GM10266 (cell line): ENCODE results near the gene DHDDS.

Source experiments
- DNase-seq: peaks from one replicate; pipeline ENCODE4 v3.0.0; 2012; ENCODE audit errors: extremely low spot score
- CTCF ChIP-seq: IDR thresholded peaks from 2 replicates; pipeline ENCODE4 v1.5.1; 2012; ENCODE audit warnings: mild to moderate bottlenecking, low read depth; ENCODE audit not compliant: control insufficient read depth, insufficient read depth; ENCODE audit errors: missing control alignments

DHDDS gene

DNA sequence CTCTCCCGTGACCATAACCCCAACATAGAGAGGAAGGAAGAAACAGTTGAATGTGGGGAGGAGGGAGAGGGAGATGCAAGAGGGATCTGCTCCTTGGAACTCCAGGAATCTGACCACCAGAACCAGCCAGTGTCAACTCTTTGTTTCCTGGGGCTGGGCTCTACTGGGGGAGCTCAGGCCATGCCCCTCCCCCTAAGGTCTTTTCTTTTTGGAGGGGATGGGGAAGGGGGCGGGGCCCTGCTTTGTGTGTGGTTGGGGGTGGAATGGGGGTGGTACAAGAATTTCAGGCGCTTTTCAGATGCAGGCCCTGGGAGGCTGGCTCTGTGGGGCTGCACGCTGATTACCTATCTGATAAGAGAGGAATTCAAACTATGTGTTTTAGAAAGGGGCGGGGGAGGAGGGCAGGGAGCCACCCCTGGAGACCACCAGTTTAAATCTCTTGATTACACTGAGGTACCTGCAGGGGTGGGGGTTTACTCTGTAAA is 13.2 kb upstream of the DHDDS start:
- no peak for TF ChIP-seq CTCF

GRCh38 chr1:26419494-26419893 is 12.6 kb upstream of the DHDDS start:
- no peak for DNase-seq
- no peak for TF ChIP-seq CTCF

More for the DNA sequence above, 13.2 kb upstream of the DHDDS start:
- no peak for DNase-seq

DNA sequence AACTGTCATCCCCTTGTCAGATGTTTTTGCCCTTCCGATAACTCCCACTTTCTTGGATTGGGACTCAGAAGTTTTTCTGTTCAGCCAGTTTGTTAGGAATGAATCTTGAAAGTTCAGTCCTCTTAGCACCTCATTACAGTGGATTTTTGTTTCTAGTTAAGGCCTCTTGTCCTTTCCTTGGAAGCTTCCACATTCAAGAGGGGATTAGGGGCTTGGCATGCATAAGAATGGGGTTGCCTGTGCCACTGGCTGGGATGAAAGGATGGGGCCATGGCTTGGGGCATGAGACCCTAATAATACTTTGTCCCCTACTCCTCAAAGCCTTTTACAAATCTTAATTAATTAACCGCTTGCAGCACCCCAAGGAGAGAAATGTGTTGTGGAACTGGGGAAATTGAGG is 2.4 kb upstream of the DHDDS start:
- DNase-seq: no peak
- no peak for TF ChIP-seq CTCF

- DNase-seq: no peak
- TF ChIP-seq CTCF: no peak
Measured at GRCh38 chr1:26432793-26433192, 672 bp downstream of the DHDDS start.

- TF ChIP-seq CTCF: no peak
Measured at GRCh38 chr1:26434161-26434752, 2.1 kb downstream of the DHDDS start.

GRCh38 chr1:26438041-26438440 is 5.9 kb downstream of the DHDDS start:
- no peak for TF ChIP-seq CTCF
- DNase-seq: no peak

More at GRCh38 chr1:26434161-26434752, 2.1 kb downstream of the DHDDS start:
- no peak for DNase-seq

DNA sequence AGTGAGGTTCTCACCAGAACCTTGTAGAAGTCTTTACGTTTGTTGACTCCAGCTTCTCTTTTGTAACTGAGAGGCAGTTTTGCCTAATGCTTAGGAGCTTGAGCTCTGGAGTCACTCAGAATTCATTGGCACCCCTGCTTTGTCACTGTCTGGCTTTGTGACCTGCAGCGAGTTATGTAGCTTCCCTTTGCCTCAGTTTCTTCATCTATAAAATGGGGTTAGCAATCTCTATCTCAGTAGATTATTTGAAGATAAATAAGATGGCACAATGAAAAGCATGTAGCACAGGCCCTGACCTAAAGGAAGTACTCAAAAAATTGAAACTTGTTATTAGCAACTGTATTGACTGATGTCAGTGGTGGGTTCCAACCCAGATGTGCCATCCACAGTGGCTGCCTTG is 8.1 kb downstream of the DHDDS start:
- DNase-seq: no peak
- no peak for TF ChIP-seq CTCF
